Heart left ventricle (tissue), 13 donors: ENCODE results near the gene GAN.

Source experiments
- POLR2A ChIP-seq, 2 donors: fragments of 450-650 bp; IDR thresholded peaks; one replicate each; pipeline ENCODE4 v1.6.1; 2017; ENCODE audit warnings: antibody characterized with exemption in 2 of 2, mild to moderate bottlenecking in 2 of 2, moderate library complexity in 2 of 2
- TF ChIP-seq, protein P1 (sequence below), 12 donors: fragments of 200-600 bp; sonication (generic) in 4 of 12; IDR thresholded peaks; one replicate each; pipeline versions ENCODE4 v1.5.0 to v1.8.0; 2018 to 2022; ENCODE audit warnings: antibody characterized with exemption in 12 of 12, mild to moderate bottlenecking in 5 of 12
- donor health status: ischemic (EF 13 %, LVEDD 7.1; RV severe dilation, severe dysfunction).
- donor health status: DM: no; HTN: yes; CAD: no.
- donor health status: DM: no; HTN: no; CAD: no.
- donor health status: ischemic (EF 25% LVEDD 6.9; RV normal size, moderate dysfunction).
- donor health status: ischemic (EF 25% LVEDD 5.7; RV mildly dilated, moderate dysfunction).
- donor health status: ischemic (EF 35%, LVEDD 5.7; RV mildly dilated, moderate dysfunction).
- donor health status: nonischemic (EF 11% LVEDD 7.7; RV severe dilation, severe dysfunction).
- donor health status: DM: yes; HTN: yes; CAD: no.
- donor health status: PGD.
- donor health status: ischemic (EF 29% LVEDD 5.4; RV normal size, mild dysfunction).
- donor health status: nonischemic (EF 23%, LVEDD 6.1; RV moderate dilation, normal function).

DNA sequence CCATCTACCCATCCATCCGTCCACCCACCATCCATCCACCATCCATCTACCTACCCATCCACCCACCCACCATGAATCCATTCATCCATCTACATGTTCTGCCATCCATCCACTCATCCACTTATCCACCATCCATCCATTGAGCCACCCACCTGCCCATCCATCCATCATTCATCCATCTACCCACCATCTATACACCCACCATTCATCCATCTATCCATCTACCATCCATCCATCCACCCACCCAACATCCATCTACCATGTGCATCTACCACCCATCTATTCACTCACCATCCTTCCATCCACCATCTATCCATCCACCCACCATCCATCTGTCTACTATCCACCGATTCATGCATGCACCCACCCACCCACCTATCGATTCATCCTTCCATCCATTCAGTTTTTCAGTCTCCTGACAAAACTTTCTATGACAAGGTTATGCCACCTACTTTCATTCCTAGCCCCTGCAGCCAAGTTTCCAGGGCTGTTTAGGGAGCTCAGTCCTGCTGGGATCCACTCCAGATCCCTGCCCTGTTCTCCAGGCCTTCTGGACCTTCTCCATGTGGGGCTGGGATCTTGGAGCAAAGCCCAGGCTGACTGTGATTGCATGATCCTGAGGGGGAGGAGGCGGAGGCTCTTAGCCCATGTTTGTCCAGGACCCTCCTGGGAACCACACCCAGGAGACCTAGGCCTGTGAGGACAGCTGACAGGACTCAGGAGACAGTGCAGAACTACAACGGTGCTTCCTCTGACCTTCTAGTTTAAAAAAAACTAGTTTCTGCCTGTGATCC lies 48.9 kb upstream of the GAN start:
- TF ChIP-seq, protein P1, sequence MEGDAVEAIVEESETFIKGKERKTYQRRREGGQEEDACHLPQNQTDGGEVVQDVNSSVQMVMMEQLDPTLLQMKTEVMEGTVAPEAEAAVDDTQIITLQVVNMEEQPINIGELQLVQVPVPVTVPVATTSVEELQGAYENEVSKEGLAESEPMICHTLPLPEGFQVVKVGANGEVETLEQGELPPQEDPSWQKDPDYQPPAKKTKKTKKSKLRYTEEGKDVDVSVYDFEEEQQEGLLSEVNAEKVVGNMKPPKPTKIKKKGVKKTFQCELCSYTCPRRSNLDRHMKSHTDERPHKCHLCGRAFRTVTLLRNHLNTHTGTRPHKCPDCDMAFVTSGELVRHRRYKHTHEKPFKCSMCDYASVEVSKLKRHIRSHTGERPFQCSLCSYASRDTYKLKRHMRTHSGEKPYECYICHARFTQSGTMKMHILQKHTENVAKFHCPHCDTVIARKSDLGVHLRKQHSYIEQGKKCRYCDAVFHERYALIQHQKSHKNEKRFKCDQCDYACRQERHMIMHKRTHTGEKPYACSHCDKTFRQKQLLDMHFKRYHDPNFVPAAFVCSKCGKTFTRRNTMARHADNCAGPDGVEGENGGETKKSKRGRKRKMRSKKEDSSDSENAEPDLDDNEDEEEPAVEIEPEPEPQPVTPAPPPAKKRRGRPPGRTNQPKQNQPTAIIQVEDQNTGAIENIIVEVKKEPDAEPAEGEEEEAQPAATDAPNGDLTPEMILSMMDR (IDR thresholded peaks at IDR 0.05): no peak
- TF ChIP-seq POLR2A (IDR thresholded peaks at IDR 0.05): no peak
